K562 (cell line): ENCODE results near the gene KLK5.

Experiments used
- BMI1 ChIP-seq: fragments of 150-350 bp; IDR thresholded peaks from 2 replicates; pipeline ENCODE4 v1.6.1; 2014; ENCODE audit warnings: low read length
- ESRRA ChIP-seq: fragments of 450-650 bp; IDR thresholded peaks from 2 replicates; pipeline ENCODE4 v1.6.1; 2014; ENCODE audit warnings: low read depth, mild to moderate bottlenecking, moderate library complexity, borderline replicate concordance
- KDM4B ChIP-seq, 2 experiments: fragments of 450-650 bp in 1 of 2; sonication (generic) in 1 of 2; IDR thresholded peaks; 2 replicates each; pipeline ENCODE4 v1.6.1; 2016 to 2017; ENCODE audit warnings: borderline replicate concordance in 2 of 2, antibody characterized with exemption in 1 of 2, low read depth in 1 of 2, mild to moderate bottlenecking in 1 of 2
- MEF2A ChIP-seq: IDR thresholded peaks from 2 replicates; pipeline ENCODE4 v1.6.1; 2011; ENCODE audit warnings: low read depth, mild to moderate bottlenecking, low read length, moderate library complexity; ENCODE audit not compliant: control insufficient read depth
- MTA1 ChIP-seq: fragments of 450-650 bp; IDR thresholded peaks from 2 replicates; pipeline ENCODE4 v1.6.1; 2017; ENCODE audit warnings: borderline replicate concordance
- SREBF2 ChIP-seq: sonication (generic); formaldehyde crosslinking; IDR thresholded peaks from 2 replicates; pipeline ENCODE4 v1.4.0; 2020; ENCODE audit warnings: mild to moderate bottlenecking, missing genetic modification reagents
- WHSC1 ChIP-seq: IDR thresholded peaks from one replicate; pipeline ENCODE4 v1.6.1; 2012; ENCODE audit warnings: low read length, control low read depth, inconsistent platforms
- TF ChIP-seq, protein P1 (sequence below), 3 experiments: IDR thresholded peaks in 2 of 3; conservative IDR thresholded peaks in 1 of 3; 2 replicates each; pipeline ENCODE4 v1.5.1; 2011 to 2012; ENCODE audit warnings: low read length in 3 of 3, mild to moderate bottlenecking in 3 of 3, control low read depth in 2 of 3, improper control_type of control experiment in 1 of 3, inconsistent platforms in 1 of 3, low read depth in 1 of 3, mixed read lengths in 1 of 3, moderate library complexity in 1 of 3; ENCODE audit not compliant: insufficient read depth in 2 of 3
- TF ChIP-seq, protein P2 (sequence below), 2 experiments: fragments of 450-650 bp; formaldehyde crosslinking in 1 of 2; IDR thresholded peaks; 2 replicates each; pipeline versions ENCODE4 v1.4.0 to v1.6.1; 2014 to 2020; ENCODE audit warnings: mild to moderate bottlenecking in 2 of 2, borderline replicate concordance in 1 of 2, low read depth in 1 of 2
- TF ChIP-seq, protein P3 (sequence below): fragments of 450-650 bp; formaldehyde crosslinking; IDR thresholded peaks from 2 replicates; pipeline ENCODE4 v1.4.0; 2022; ENCODE audit warnings: missing genetic modification characterization

DNA sequence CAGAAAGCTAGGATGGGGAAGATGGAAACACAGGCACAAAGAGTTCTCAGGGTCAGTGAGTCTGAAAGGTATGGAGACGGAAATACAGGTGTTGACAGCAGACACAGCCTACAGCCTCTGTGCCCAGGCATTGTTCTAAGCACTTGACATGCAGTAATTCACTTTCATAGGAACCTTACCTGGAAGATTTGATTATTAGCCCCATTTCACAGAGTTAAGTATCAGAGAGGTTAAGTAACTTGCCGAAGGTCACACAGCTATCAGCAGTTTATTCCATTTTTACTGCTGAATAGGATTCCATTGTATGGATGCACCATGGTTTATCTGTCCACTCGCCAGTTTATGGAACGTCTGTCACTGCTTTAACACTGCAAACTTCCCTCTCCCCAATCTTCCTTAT is 54.8 kb downstream of the KLK5 start:
- TF ChIP-seq MTA1: no peak
- TF ChIP-seq SREBF2 (CRISPR knock-in tag): no peak
- TF ChIP-seq, protein P1, sequence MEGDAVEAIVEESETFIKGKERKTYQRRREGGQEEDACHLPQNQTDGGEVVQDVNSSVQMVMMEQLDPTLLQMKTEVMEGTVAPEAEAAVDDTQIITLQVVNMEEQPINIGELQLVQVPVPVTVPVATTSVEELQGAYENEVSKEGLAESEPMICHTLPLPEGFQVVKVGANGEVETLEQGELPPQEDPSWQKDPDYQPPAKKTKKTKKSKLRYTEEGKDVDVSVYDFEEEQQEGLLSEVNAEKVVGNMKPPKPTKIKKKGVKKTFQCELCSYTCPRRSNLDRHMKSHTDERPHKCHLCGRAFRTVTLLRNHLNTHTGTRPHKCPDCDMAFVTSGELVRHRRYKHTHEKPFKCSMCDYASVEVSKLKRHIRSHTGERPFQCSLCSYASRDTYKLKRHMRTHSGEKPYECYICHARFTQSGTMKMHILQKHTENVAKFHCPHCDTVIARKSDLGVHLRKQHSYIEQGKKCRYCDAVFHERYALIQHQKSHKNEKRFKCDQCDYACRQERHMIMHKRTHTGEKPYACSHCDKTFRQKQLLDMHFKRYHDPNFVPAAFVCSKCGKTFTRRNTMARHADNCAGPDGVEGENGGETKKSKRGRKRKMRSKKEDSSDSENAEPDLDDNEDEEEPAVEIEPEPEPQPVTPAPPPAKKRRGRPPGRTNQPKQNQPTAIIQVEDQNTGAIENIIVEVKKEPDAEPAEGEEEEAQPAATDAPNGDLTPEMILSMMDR (IDR thresholded peaks at IDR 0.05 in 2 of 3, conservative IDR thresholded peaks at IDR 0.05 in 1 of 3; ENCODE audit: insufficient read depth in 2 of 3, low read depth in 1 of 3, low read length in 3 of 3): no peak
- TF ChIP-seq, protein P2, sequence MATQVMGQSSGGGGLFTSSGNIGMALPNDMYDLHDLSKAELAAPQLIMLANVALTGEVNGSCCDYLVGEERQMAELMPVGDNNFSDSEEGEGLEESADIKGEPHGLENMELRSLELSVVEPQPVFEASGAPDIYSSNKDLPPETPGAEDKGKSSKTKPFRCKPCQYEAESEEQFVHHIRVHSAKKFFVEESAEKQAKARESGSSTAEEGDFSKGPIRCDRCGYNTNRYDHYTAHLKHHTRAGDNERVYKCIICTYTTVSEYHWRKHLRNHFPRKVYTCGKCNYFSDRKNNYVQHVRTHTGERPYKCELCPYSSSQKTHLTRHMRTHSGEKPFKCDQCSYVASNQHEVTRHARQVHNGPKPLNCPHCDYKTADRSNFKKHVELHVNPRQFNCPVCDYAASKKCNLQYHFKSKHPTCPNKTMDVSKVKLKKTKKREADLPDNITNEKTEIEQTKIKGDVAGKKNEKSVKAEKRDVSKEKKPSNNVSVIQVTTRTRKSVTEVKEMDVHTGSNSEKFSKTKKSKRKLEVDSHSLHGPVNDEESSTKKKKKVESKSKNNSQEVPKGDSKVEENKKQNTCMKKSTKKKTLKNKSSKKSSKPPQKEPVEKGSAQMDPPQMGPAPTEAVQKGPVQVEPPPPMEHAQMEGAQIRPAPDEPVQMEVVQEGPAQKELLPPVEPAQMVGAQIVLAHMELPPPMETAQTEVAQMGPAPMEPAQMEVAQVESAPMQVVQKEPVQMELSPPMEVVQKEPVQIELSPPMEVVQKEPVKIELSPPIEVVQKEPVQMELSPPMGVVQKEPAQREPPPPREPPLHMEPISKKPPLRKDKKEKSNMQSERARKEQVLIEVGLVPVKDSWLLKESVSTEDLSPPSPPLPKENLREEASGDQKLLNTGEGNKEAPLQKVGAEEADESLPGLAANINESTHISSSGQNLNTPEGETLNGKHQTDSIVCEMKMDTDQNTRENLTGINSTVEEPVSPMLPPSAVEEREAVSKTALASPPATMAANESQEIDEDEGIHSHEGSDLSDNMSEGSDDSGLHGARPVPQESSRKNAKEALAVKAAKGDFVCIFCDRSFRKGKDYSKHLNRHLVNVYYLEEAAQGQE (IDR thresholded peaks at IDR 0.05; ENCODE audit: borderline replicate concordance): no peak
- TF ChIP-seq, protein P2 (CRISPR knock-in tag; IDR thresholded peaks at IDR 0.05; ENCODE audit: low read depth): no peak
- TF ChIP-seq WHSC1: no peak
- no peak for TF ChIP-seq ESRRA
- TF ChIP-seq, protein P3, sequence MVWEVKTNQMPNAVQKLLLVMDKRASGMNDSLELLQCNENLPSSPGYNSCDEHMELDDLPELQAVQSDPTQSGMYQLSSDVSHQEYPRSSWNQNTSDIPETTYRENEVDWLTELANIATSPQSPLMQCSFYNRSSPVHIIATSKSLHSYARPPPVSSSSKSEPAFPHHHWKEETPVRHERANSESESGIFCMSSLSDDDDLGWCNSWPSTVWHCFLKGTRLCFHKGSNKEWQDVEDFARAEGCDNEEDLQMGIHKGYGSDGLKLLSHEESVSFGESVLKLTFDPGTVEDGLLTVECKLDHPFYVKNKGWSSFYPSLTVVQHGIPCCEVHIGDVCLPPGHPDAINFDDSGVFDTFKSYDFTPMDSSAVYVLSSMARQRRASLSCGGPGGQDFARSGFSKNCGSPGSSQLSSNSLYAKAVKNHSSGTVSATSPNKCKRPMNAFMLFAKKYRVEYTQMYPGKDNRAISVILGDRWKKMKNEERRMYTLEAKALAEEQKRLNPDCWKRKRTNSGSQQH (CRISPR knock-in tag): no peak
- TF ChIP-seq KDM4B (IDR thresholded peaks at IDR 0.05; ENCODE audit: borderline replicate concordance in 2 of 2, low read depth in 1 of 2): no peak
- TF ChIP-seq BMI1: no peak
- no peak for TF ChIP-seq MEF2A
